Measurements from ENCODE around the gene CRISP1.
"Not testable (repeated sequence)": the region's sequence is repeated elsewhere in the genome, so short reads cannot be mapped to it uniquely, and the experiment has no call there.

The CRISP1 gene

GRCh38 chr6:49866485-49866943, at the start of gene CRISP1:
Gene CRISP1 (minus strand): TSS chr6:49866535. CDS start chr6:49857400, 9,135 bp downstream.
- DNase-seq = no peak

GRCh38 chr6:49915035-49915434, 48.7 kb upstream of the CRISP1 start:
- DNase-seq = no peak

GRCh38 chr6:49913636-49914375, 47.5 kb upstream of the CRISP1 start:
- DNase-seq = no peak

- DNase-seq = no peak
Measured at GRCh38 chr6:49912196-49912595, 45.9 kb upstream of the CRISP1 start.

- DNase-seq = no peak
Measured at GRCh38 chr6:49911252-49911651, 44.9 kb upstream of the CRISP1 start.

GRCh38 chr6:49909563-49909962, 43.2 kb upstream of the CRISP1 start:
- no peak for DNase-seq

GRCh38 chr6:49906526-49906925, 40.2 kb upstream of the CRISP1 start:
- DNase-seq = no peak

GRCh38 chr6:49905296-49905695, 39.0 kb upstream of the CRISP1 start:
- no peak for DNase-seq

GRCh38 chr6:49902856-49903255, 36.5 kb upstream of the CRISP1 start:
- no peak for DNase-seq

GRCh38 chr6:49898904-49899566, 32.7 kb upstream of the CRISP1 start:
- DNase-seq = no peak

GRCh38 chr6:49895553-49895952, 29.2 kb upstream of the CRISP1 start:
- not testable (repeated sequence) for DNase-seq

- no peak for DNase-seq
Measured at GRCh38 chr6:49892280-49892679, 25.9 kb upstream of the CRISP1 start.

- DNase-seq = no peak
Measured at GRCh38 chr6:49890988-49891387, 24.7 kb upstream of the CRISP1 start.

GRCh38 chr6:49888742-49889431, 22.6 kb upstream of the CRISP1 start:
- DNase-seq = no peak

- DNase-seq = no peak
Measured at GRCh38 chr6:49868951-49869529, 2.7 kb upstream of the CRISP1 start.

- DNase-seq = no peak
Measured at GRCh38 chr6:49856282-49856681, 10.1 kb downstream of the CRISP1 start.

- DNase-seq = no peak
Measured at GRCh38 chr6:49855221-49855620, 11.1 kb downstream of the CRISP1 start.

- no peak for DNase-seq
Measured at GRCh38 chr6:49852975-49853374, 13.4 kb downstream of the CRISP1 start.

GRCh38 chr6:49849213-49849907, 17.0 kb downstream of the CRISP1 start:
- peak; percentile 26 for DNase-seq

- no peak for DNase-seq
Measured at GRCh38 chr6:49847673-49848072, 18.7 kb downstream of the CRISP1 start.

GRCh38 chr6:49847014-49847413, 19.3 kb downstream of the CRISP1 start:
- DNase-seq = no peak

GRCh38 chr6:49841424-49841823, 24.9 kb downstream of the CRISP1 start:
- no peak for DNase-seq

- DNase-seq = no peak
Measured at GRCh38 chr6:49839957-49840356, 26.4 kb downstream of the CRISP1 start.
